ENCODE results near the gene LAT. TPM values are rescaled to one million over a fixed set of nuclear protein-coding genes. Genes with fewer than 3 reads are reported as not detected.

Gene LAT
- total and polyA plus RNA-seq, 2 of the 13 experiments (the other 11 are each of a cell fraction or from before 2014, with no cell fraction given), result 2.0 to 3.0 TPM

DNA sequence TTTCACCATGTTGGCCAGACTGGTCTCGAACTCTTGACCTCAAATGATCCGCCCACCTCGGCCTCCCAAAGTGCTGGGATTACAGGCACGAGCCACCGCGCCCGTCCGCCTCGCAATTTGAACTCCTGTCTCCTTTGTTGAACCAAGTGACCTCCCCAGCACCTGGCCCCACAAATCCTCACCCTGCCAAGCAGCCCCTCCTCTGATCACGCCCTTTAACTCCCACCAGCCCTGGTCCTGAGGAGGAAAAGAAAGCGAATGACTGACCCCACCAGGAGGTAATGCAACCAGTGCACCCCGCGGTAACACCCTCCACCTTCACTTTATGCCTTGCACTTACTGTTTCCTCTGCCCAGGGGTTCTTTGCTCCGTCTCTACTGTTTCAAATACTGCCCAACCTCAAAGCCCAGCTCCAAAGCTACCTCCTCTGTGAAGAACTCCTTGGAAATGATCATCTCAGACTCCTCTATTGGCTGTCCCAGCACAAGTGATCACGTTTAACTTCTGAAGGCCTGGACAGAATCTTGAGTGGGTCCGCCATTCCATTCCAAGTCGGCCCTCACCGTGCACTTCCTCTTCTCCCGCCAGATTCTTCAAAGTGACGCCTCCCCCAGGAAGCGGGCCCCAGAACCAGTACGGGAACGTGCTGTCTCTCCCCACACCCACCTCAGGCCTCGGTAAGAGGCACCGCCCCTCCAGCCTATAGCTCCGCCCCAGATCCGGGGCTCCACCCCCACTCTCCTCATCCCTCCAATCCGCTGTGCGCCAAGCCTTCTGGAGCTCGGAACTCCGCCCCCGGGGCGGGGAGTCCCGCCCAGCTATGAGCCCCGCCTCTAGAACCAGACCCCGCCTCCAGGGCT lies 48.7 kb upstream of the LAT start (continued):
- TF ChIP-seq, protein P1, sequence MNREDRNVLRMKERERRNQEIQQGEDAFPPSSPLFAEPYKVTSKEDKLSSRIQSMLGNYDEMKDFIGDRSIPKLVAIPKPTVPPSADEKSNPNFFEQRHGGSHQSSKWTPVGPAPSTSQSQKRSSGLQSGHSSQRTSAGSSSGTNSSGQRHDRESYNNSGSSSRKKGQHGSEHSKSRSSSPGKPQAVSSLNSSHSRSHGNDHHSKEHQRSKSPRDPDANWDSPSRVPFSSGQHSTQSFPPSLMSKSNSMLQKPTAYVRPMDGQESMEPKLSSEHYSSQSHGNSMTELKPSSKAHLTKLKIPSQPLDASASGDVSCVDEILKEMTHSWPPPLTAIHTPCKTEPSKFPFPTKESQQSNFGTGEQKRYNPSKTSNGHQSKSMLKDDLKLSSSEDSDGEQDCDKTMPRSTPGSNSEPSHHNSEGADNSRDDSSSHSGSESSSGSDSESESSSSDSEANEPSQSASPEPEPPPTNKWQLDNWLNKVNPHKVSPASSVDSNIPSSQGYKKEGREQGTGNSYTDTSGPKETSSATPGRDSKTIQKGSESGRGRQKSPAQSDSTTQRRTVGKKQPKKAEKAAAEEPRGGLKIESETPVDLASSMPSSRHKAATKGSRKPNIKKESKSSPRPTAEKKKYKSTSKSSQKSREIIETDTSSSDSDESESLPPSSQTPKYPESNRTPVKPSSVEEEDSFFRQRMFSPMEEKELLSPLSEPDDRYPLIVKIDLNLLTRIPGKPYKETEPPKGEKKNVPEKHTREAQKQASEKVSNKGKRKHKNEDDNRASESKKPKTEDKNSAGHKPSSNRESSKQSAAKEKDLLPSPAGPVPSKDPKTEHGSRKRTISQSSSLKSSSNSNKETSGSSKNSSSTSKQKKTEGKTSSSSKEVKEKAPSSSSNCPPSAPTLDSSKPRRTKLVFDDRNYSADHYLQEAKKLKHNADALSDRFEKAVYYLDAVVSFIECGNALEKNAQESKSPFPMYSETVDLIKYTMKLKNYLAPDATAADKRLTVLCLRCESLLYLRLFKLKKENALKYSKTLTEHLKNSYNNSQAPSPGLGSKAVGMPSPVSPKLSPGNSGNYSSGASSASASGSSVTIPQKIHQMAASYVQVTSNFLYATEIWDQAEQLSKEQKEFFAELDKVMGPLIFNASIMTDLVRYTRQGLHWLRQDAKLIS (CRISPR knock-in tag; IDR thresholded peaks at IDR 0.05), result no peak
- TF ChIP-seq SIN3A (IDR thresholded peaks at IDR 0.05; ENCODE audit: borderline replicate concordance, low read depth, low read length) (peak; percentile 53; the same call in 1 of the 2 replicates), HMGXB4 (CRISPR knock-in tag; IDR thresholded peaks at IDR 0.05; ENCODE audit: borderline replicate concordance in 1 of 2, low read depth in 1 of 2) (peak in 1 of 2 experiments; percentile 35; a peak in 1 of 4 replicates), POLR2AphosphoS5 (IDR thresholded peaks at IDR 0.05; ENCODE audit: low read depth, low read length) (peak; percentile 46), MXI1 (IDR thresholded peaks at IDR 0.05; ENCODE audit: borderline replicate concordance, low read depth, low read length) (peak; percentile 83; the same call in 2 of the 3 replicates), ZNF44 (CRISPR knock-in tag; IDR thresholded peaks at IDR 0.05) (0 out of 2 replicates have a peak, but pooled peaks have one; percentile 44), KDM5B (CRISPR knock-in tag; IDR thresholded peaks at IDR 0.05; ENCODE audit: borderline replicate concordance) (0 out of 2 replicates have a peak, but pooled peaks have one; percentile 23), ZMYM4 (CRISPR knock-in tag; IDR thresholded peaks at IDR 0.05) (peak; percentile 50; the same call in 1 of the 2 replicates), ZNF564 (CRISPR knock-in tag; IDR thresholded peaks at IDR 0.05) (peak; percentile 58; the same call in 1 of the 2 replicates), FOXK1 (CRISPR knock-in tag; IDR thresholded peaks at IDR 0.05; ENCODE audit: borderline replicate concordance, low read depth) (peak; percentile 12; the same call in 1 of the 2 replicates), ZNF121 (CRISPR knock-in tag; IDR thresholded peaks at IDR 0.05) (0 out of 2 replicates have a peak, but pooled peaks have one; percentile 19), SP5 (CRISPR knock-in tag; IDR thresholded peaks at IDR 0.05; ENCODE audit: borderline replicate concordance, low read depth) (peak; percentile 70), KLF12 (CRISPR knock-in tag; IDR thresholded peaks at IDR 0.05; ENCODE audit: borderline replicate concordance) (peak; percentile 67), MEIS1 (CRISPR knock-in tag; IDR thresholded peaks at IDR 0.05; ENCODE audit: borderline replicate concordance) (0 out of 2 replicates have a peak, but pooled peaks have one; percentile 70), BHLHE40 (IDR thresholded peaks at IDR 0.05; ENCODE audit: low read length) (peak; percentile 57), ZNF501 (CRISPR knock-in tag; IDR thresholded peaks at IDR 0.05) (peak; percentile 84), GABPB1 (CRISPR knock-in tag; IDR thresholded peaks at IDR 0.05) (peak; percentile 67), EEA1 (CRISPR knock-in tag; IDR thresholded peaks at IDR 0.05; ENCODE audit: borderline replicate concordance) (peak; percentile 62; the same call in 1 of the 2 replicates)
- TF ChIP-seq, protein P2, sequence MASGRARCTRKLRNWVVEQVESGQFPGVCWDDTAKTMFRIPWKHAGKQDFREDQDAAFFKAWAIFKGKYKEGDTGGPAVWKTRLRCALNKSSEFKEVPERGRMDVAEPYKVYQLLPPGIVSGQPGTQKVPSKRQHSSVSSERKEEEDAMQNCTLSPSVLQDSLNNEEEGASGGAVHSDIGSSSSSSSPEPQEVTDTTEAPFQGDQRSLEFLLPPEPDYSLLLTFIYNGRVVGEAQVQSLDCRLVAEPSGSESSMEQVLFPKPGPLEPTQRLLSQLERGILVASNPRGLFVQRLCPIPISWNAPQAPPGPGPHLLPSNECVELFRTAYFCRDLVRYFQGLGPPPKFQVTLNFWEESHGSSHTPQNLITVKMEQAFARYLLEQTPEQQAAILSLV (CRISPR knock-in tag; IDR thresholded peaks at IDR 0.05; ENCODE audit: borderline replicate concordance), result peak; percentile 35; the same call in 1 of the 2 replicates
- TF ChIP-seq, protein P3, sequence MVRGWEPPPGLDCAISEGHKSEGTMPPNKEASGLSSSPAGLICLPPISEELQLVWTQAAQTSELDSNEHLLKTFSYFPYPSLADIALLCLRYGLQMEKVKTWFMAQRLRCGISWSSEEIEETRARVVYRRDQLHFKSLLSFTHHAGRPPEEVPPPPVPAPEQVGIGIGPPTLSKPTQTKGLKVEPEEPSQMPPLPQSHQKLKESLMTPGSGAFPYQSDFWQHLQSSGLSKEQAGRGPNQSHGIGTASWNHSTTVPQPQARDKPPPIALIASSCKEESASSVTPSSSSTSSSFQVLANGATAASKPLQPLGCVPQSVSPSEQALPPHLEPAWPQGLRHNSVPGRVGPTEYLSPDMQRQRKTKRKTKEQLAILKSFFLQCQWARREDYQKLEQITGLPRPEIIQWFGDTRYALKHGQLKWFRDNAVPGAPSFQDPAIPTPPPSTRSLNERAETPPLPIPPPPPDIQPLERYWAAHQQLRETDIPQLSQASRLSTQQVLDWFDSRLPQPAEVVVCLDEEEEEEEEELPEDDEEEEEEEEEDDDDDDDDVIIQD (CRISPR knock-in tag; IDR thresholded peaks at IDR 0.05; ENCODE audit: low read depth), result peak; percentile 77; the same call in 1 of the 2 replicates

Data from HepG2 (cell line).